Endothelial cell of umbilical vein (primary cell): ENCODE data around the gene PHF23. TPM values are rescaled to one million over a fixed set of nuclear protein-coding genes. Genes with fewer than 3 reads are reported as not detected.
A peak's percentile ranks its signal among the peaks of the same experiment; 100 is the strongest.

Source experiments
- BruUV-seq: library from RNA; stranded (reverse); fragments of 400-500 nt; replicated peaks from 2 replicates; lab custom pipeline; 2021; lab: Mats Ljungman, UMichigan
- CTCF ChIA-PET: fragments of 300-600, 350-600 bp; sonication (Branson Sonifier 250); formaldehyde crosslinking; loops from one replicate; lab custom pipeline; 2021; ENCODE audit warnings: antibody characterized with exemption, inconsistent platforms; lab: Charles Lee
- POLR2A ChIA-PET: fragments of 300-600, 350-600 bp; sonication (Branson Sonifier 250); formaldehyde crosslinking; loops from one replicate; lab custom pipeline; 2021; ENCODE audit warnings: antibody characterized with exemption, inconsistent platforms; lab: Charles Lee
- DNase-seq: peaks from one replicate; pipeline ENCODE4 v3.0.0-alpha.2; 2011; ENCODE audit warnings: low read depth, low spot score
- FAIRE-seq: peaks from 2 replicates; lab custom pipeline; 2011; peaks lifted over from hg19 to GRCh38; lab: Jason Lieb, UNC
- H2AFZ ChIP-seq: 2 replicates; pipeline ENCODE4 v1.6.0; 2012; ENCODE audit warnings: low read depth, low read length, control low read depth, inconsistent platforms
- H3K27ac ChIP-seq: 2 replicates; pipeline ENCODE4 v1.5.1; 2011; ENCODE audit warnings: low read depth, mild to moderate bottlenecking, control low read depth, low read length, moderate library complexity; ENCODE audit not compliant: insufficient read depth
- H3K27me3 ChIP-seq, 2 experiments: 2 replicates each; pipeline versions ENCODE4 v1.6.0 to v1.6.1; 2011; ENCODE audit warnings: low read length in 2 of 2, mixed read lengths in 1 of 2; ENCODE audit not compliant: control insufficient read depth in 2 of 2, insufficient read depth in 2 of 2
- H3K36me3 ChIP-seq, 2 experiments: 2 replicates in 1 of 2; 3 replicates in 1 of 2; pipeline ENCODE4 v1.5.1; 2011; ENCODE audit warnings: low read length in 2 of 2, mild to moderate bottlenecking in 1 of 2, moderate library complexity in 1 of 2; ENCODE audit not compliant: control insufficient read depth in 2 of 2, insufficient read depth in 2 of 2; ENCODE audit errors: extremely low read depth in 1 of 2
- H3K4me1 ChIP-seq: 3 replicates; pipeline ENCODE4 v1.5.1; 2011; ENCODE audit warnings: mild to moderate bottlenecking, low read length; ENCODE audit not compliant: control insufficient read depth, insufficient read depth; ENCODE audit errors: extremely low read depth
- H3K4me2 ChIP-seq: 2 replicates; pipeline ENCODE4 v1.6.1; 2011; ENCODE audit warnings: low read length, control low read depth, mixed read lengths; ENCODE audit not compliant: insufficient read depth
- H3K4me3 ChIP-seq, 3 experiments: fragments of 200-600 bp in 1 of 3; sonication (generic), shearing (Covaris generic) in 1 of 3; replicated peaks in 1 of 3; 2 replicates each; pipeline ENCODE4 v1.5.1; 2011 to 2016; ENCODE audit warnings: control low read depth in 3 of 3, low read length in 3 of 3, mild to moderate bottlenecking in 2 of 3, inconsistent platforms in 1 of 3, low read depth in 1 of 3, moderate library complexity in 1 of 3; ENCODE audit not compliant: insufficient read depth in 1 of 3
- H3K79me2 ChIP-seq: 2 replicates; pipeline ENCODE4 v1.6.0; 2012; ENCODE audit warnings: low read length, inconsistent platforms; ENCODE audit not compliant: control insufficient read depth, insufficient read depth
- H3K9ac ChIP-seq: replicated peaks from 2 replicates; pipeline ENCODE3; 2011; ENCODE audit warnings: low read length, control low read depth; ENCODE audit not compliant: insufficient read depth; ENCODE audit errors: extremely low read depth
- H3K9me1 ChIP-seq: replicated peaks from 3 replicates; pipeline ENCODE4 v1.6.0; 2011; ENCODE audit warnings: mild to moderate bottlenecking, low read length; ENCODE audit not compliant: control insufficient read depth, insufficient read depth; ENCODE audit errors: extremely low read depth
- H3K9me3 ChIP-seq: replicated peaks from 2 replicates; pipeline ENCODE4 v1.5.1; 2012; ENCODE audit warnings: low read length, inconsistent platforms; ENCODE audit not compliant: control insufficient read depth, insufficient read depth
- H4K20me1 ChIP-seq: replicated peaks from 2 replicates; pipeline ENCODE3; 2011; ENCODE audit warnings: mild to moderate bottlenecking, low read length; ENCODE audit not compliant: control insufficient read depth, insufficient read depth; ENCODE audit errors: extremely low read depth
- CTCF ChIP-seq, 2 donors: IDR thresholded peaks; 1 replicate in 1 of 2; 2 replicates in 1 of 2; pipeline ENCODE4 v1.5.1; 2011; ENCODE audit warnings: low read length in 2 of 2, mild to moderate bottlenecking in 2 of 2, moderate library complexity in 2 of 2, control low read depth in 1 of 2, inconsistent platforms in 1 of 2, low read depth in 1 of 2; ENCODE audit not compliant: insufficient read depth in 1 of 2; ENCODE audit errors: extremely low read depth in 1 of 2
- EZH2 ChIP-seq: IDR thresholded peaks from 2 replicates; pipeline ENCODE4 v1.6.1; 2012; ENCODE audit warnings: borderline replicate concordance, low read depth, mild to moderate bottlenecking, moderate library complexity, low read length, inconsistent platforms; ENCODE audit not compliant: severe bottlenecking
- FOS ChIP-seq: IDR thresholded peaks from 2 replicates; pipeline ENCODE4 v1.6.1; 2011; ENCODE audit warnings: mild to moderate bottlenecking, low read length, moderate library complexity, borderline replicate concordance; ENCODE audit not compliant: insufficient read depth
- GATA2 ChIP-seq: IDR thresholded peaks from 2 replicates; pipeline ENCODE4 v1.7.0; 2011; ENCODE audit warnings: low read depth, mild to moderate bottlenecking, moderate library complexity, mixed read lengths, low read length; ENCODE audit not compliant: insufficient read length, insufficient read depth
- JUN ChIP-seq: IDR thresholded peaks from 2 replicates; pipeline ENCODE4 v1.6.1; 2011; ENCODE audit warnings: borderline replicate concordance, low read depth; ENCODE audit not compliant: insufficient read length, insufficient read depth
- MYC ChIP-seq: IDR thresholded peaks from one replicate; pipeline ENCODE4 v1.6.1; 2011; ENCODE audit warnings: mild to moderate bottlenecking, low read depth, low read length
- POLR2A ChIP-seq: IDR thresholded peaks from 2 replicates; pipeline ENCODE4 v1.6.1; 2012; ENCODE audit warnings: low read depth, mild to moderate bottlenecking, control low read depth, low read length
- POLR2AphosphoS5 ChIP-seq: IDR thresholded peaks from 2 replicates; pipeline ENCODE4 v1.6.1; 2012; ENCODE audit warnings: low read depth, mild to moderate bottlenecking, control low read depth, low read length, moderate library complexity; ENCODE audit not compliant: insufficient read depth
- dilution Hi-C: fragments of 300-500 bp; cut with MboI; formaldehyde crosslinking; loops from one replicate; pipeline ENCODE4 v1.15.0; 2019; ENCODE audit warnings: low sequenced_read_pairs; ENCODE audit not compliant: extremely low pct_ligation_motif_present
- intact Hi-C: fragments of 100-400 bp; cut with micrococcal nuclease; formaldehyde crosslinking; loops from one replicate; pipeline ENCODE4 v1.10.0; 2022
- polyA plus RNA-seq, 4 experiments: library from polyadenylated mRNA; depleted of rRNA in 3 of 4; stranded (reverse) in 3 of 4; unstranded in 1 of 4; fragments of >200 nt; gene quantifications; 2 replicates each; pipeline versions ENCODE4 v1.2.1 to v1.2.3, GENCODE V29; 2011 to 2012; ENCODE audit warnings: missing spikeins in 1 of 4
- total RNA-seq: library from RNA; stranded (reverse); gene quantifications from 2 replicates; pipeline ENCODE4 v1.2.3, GENCODE V29; 2021
- TF ChIP-seq, protein P1 (sequence below): IDR thresholded peaks from 2 replicates; pipeline ENCODE4 v1.6.1; 2011; ENCODE audit not compliant: insufficient read depth, insufficient read length

PHF23 gene
- total and polyA plus RNA-seq, 2 donors (not counting 3 experiments of a cell fraction or from before 2014, with no cell fraction given): 35.6 to 54.7 TPM

DNA sequence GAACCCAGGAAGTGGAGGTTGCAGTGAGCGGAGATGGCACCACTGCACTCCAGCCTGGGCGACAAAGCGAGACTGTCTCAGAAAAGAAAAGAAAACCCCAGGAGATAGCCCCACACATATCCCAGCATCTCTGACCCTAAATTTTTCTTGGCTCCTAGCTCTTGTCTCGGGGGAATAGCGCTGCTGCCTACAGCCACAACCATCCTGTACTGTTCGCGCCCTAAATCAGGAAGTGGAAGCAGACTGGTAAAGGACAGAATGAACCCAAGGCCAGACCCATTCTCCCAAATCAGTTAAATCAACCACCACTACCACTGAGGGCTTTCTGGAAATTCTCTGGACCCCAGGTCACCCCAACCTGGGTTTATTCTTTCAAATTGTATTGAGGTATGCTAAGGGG is 10.6 kb upstream of the PHF23 start:
- FAIRE-seq (no peak), DNase-seq (no peak)
- Histone ChIP-seq H3K9me1 (no peaks in the 10 kb centered on the region), H4K20me1 (no peaks in the 10 kb centered on the region), H3K9ac (peak overlapping the region; percentile 80), H3K4me2 (peak overlapping the region; percentile 75), H2AFZ (no peak overlapping the region), H3K36me3 (peaks cover 0 to 15% of the 10 kb centered on the region in 2 experiments), H3K4me3 (peak overlapping the region in 1 of 3 experiments; percentile 87), H3K4me1 (peaks cover 23% of the 10 kb centered on the region), H3K79me2 (peaks cover 65% of the 10 kb centered on the region), H3K27ac (peak overlapping the region; percentile 30), H3K27me3 (no peaks in the 10 kb centered on the region), H3K9me3 (no peaks in the 10 kb centered on the region)
- no peak for TF ChIP-seq JUN
- no peak for TF ChIP-seq POLR2AphosphoS5
- no peak for TF ChIP-seq GATA2
- TF ChIP-seq, protein P1, sequence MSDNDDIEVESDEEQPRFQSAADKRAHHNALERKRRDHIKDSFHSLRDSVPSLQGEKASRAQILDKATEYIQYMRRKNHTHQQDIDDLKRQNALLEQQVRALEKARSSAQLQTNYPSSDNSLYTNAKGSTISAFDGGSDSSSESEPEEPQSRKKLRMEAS: no peak
- no peak for TF ChIP-seq EZH2
- no peak for TF ChIP-seq MYC
- no peak for TF ChIP-seq CTCF (IDR thresholded peaks at IDR 0.05; ENCODE audit: extremely low read depth in 1 of 2, insufficient read depth in 1 of 2, low read depth in 1 of 2, low read length in 2 of 2)
- TF ChIP-seq FOS: no peak
- no peak for TF ChIP-seq POLR2A
- CTCF ChIA-PET: interaction anchor here (0.7 kb wide), 1 partner anchor 204 kb away, joined by 4 read pairs; no protein-coding TSS in a partner anchor
- no TSS peak for BruUV-seq
- dilution Hi-C loops (no loop called here), intact Hi-C loops (loop anchor here (5.0 kb wide), 1 partner anchor 187 kb away; the partner anchor contains the start of genes FGF11 and TMEM102)
- POLR2A ChIA-PET: no interaction called here
